ENCODE results near the gene CDK19. TPM values are rescaled to one million over a fixed set of nuclear protein-coding genes. Genes with fewer than 3 reads are reported as not detected.
A peak's percentile ranks its signal among the peaks of the same experiment; 100 is the strongest.

CDK19 gene
- total and polyA plus RNA-seq, 2 of the 13 experiments (the other 11 are each of a cell fraction or from before 2014, with no cell fraction given), result 13.4 to 27.0 TPM

GRCh38 chr6:110681543-110682459, 133.5 kb downstream of the CDK19 start:
- peaks cover 31% of the 10 kb centered on the region for H3K4me1 ChIP-seq (ENCODE audit: insufficient read depth, low read length)
- H3K27me3 ChIP-seq (ENCODE audit: control insufficient read depth in 1 of 2, insufficient read depth in 2 of 2, low read length in 2 of 2), result no peaks in the 10 kb centered on the region
- H3K27ac ChIP-seq (ENCODE audit: extremely low read length, insufficient read depth, low read length), result peak overlapping the region; percentile 49
- H3K4me3 ChIP-seq (replicated peaks in 1 of 3; ENCODE audit: insufficient read depth in 1 of 3, low read depth in 2 of 3, low read length in 3 of 3), result peak overlapping the region in 2 of 3 experiments; percentile 5 to 6; a peak in 1 of 6 replicates
- no peaks in the 10 kb centered on the region for H4K20me1 ChIP-seq (ENCODE audit: insufficient read depth, low read length)
- peak overlapping the region; percentile 27; the same call in 1 of the 2 replicates for H3K9ac ChIP-seq (ENCODE audit: insufficient read depth, low read depth, low read length)
- peak overlapping the region; percentile 45 for H3K4me2 ChIP-seq (ENCODE audit: low read depth, low read length)
- no peaks in the 10 kb centered on the region for H3K9me3 ChIP-seq (ENCODE audit: low read length)
- WGBS (ENCODE audit: low lambda C conversion rate), result 19% methylated on average over 4 of the region's 4 CpGs
- intact Hi-C loops (cut with micrococcal nuclease; ENCODE audit: unreplicated experiment), result loop anchor here (1.0 to 10.0 kb wide), 6 partner anchors 53 to 318 kb away; no protein-coding TSS in a partner anchor
- TSS peak; percentile 96 for BruUV-seq (replicated peaks)
- no peak overlapping the region for H2AFZ ChIP-seq (ENCODE audit: low read length)
- FAIRE-seq, result peak; percentile 43
- peak; percentile 66 for ATAC-seq
- H3K36me3 ChIP-seq (replicated peaks in 1 of 2; ENCODE audit: control insufficient read depth in 1 of 2, insufficient read depth in 2 of 2, low read length in 2 of 2), result peaks cover 0 to 3% of the 10 kb centered on the region in 2 experiments; a peak in 2 of 5 replicates
- DNase-seq (ENCODE audit: low spot score), result peak; percentile 81
- POLR2A ChIA-PET, result interaction anchor here (0.6 to 4.7 kb wide), 6 partner anchors 133 to 309 kb away, joined by 3 to 61 read pairs (median 5); partner anchors contain the start of genes AMD1, CDK19 and GTF3C6
- peaks cover 44% of the 10 kb centered on the region for H3K79me2 ChIP-seq (ENCODE audit: insufficient read depth, low read length)
- CTCF ChIA-PET (ENCODE audit: low intra/inter-chr PET ratio, low total read pairs), result interaction anchor here (1.1 to 1.3 kb wide), 2 partner anchors 197 to 268 kb away, joined by 4 to 7 read pairs; no protein-coding TSS in a partner anchor
- in situ Hi-C loops (cut with HindIII; ENCODE audit: extremely low pct_ligation_motif_present, low pct_unique_long_range_greater_than_20kb), result loop anchor here (5.0 to 25.0 kb wide), 3 partner anchors 133 to 306 kb away; partner anchors contain the start of genes CDK19 and RPF2
- TF ChIP-seq ZNF589 (CRISPR knock-in tag; conservative IDR thresholded peaks at IDR 0.05), result no peak
- no peak for TF ChIP-seq JARID2 (CRISPR knock-in tag; IDR thresholded peaks at IDR 0.05; ENCODE audit: insufficient replicate concordance)
- peak; percentile 24; the same call in 1 of the 2 replicates for TF ChIP-seq CEBPG (CRISPR knock-in tag; IDR thresholded peaks at IDR 0.05)
- TF ChIP-seq E2F2 (CRISPR knock-in tag; IDR thresholded peaks at IDR 0.05; ENCODE audit: borderline replicate concordance), result no peak
- TF ChIP-seq CREB1 (IDR thresholded peaks at IDR 0.05), result peak; percentile 75
- peak; percentile 64 for TF ChIP-seq CREB1 (CRISPR knock-in tag; IDR thresholded peaks at IDR 0.05)
- no peak for TF ChIP-seq MAZ (IDR thresholded peaks at IDR 0.05; ENCODE audit: borderline replicate concordance, low read depth, low read length)
- TF ChIP-seq MAZ (CRISPR knock-in tag; IDR thresholded peaks at IDR 0.05; ENCODE audit: low read depth), result no peak
- peak; percentile 36; the same call in 1 of the 2 replicates for TF ChIP-seq NCOA2 (CRISPR knock-in tag; IDR thresholded peaks at IDR 0.05)
- peak; percentile 52; the same call in 1 of the 2 replicates for TF ChIP-seq HNF4G (IDR thresholded peaks at IDR 0.05; ENCODE audit: borderline replicate concordance, low read depth, low read length)
- TF ChIP-seq HNF4G (CRISPR knock-in tag; IDR thresholded peaks at IDR 0.05; ENCODE audit: borderline replicate concordance, low read depth), result no peak
- TF ChIP-seq ZSCAN20 (CRISPR knock-in tag; IDR thresholded peaks at IDR 0.05; ENCODE audit: borderline replicate concordance), result no peak
- TF ChIP-seq PAXIP1 (CRISPR knock-in tag; conservative IDR thresholded peaks at IDR 0.05), result peak; percentile 76
- TF ChIP-seq DZIP1 (CRISPR knock-in tag; IDR thresholded peaks at IDR 0.05), result no peak
- TF ChIP-seq REPIN1 (CRISPR knock-in tag; IDR thresholded peaks at IDR 0.05; ENCODE audit: borderline replicate concordance, low read depth), result no peak

Measured in HepG2 (cell line).